ENCODE results near the gene CYSRT1.

DNA sequence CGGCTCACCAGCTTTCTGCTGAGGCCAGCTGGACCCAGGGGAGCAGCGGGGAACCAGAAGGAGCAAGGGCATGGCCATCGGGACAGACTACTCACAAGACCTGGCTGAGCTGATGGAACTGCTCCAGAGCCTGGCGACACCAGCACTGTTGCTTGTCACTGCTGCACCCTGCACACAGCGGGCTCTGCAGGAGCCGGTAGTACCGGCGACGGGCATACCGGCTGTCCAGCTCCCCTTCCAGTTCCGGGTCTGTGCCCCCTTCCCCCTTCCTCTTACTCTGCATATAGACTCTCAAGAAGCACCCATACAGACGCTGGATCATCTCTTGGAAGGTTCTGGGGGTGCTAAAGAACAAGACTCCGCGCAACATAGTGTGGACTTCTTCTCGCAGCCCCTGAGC lies 37.6 kb upstream of the CYSRT1 start:
- TF ChIP-seq POLR2AphosphoS5 (IDR thresholded peaks at IDR 0.05; ENCODE audit: insufficient read depth, low read depth, low read length): no peak
- TF ChIP-seq, protein P1, sequence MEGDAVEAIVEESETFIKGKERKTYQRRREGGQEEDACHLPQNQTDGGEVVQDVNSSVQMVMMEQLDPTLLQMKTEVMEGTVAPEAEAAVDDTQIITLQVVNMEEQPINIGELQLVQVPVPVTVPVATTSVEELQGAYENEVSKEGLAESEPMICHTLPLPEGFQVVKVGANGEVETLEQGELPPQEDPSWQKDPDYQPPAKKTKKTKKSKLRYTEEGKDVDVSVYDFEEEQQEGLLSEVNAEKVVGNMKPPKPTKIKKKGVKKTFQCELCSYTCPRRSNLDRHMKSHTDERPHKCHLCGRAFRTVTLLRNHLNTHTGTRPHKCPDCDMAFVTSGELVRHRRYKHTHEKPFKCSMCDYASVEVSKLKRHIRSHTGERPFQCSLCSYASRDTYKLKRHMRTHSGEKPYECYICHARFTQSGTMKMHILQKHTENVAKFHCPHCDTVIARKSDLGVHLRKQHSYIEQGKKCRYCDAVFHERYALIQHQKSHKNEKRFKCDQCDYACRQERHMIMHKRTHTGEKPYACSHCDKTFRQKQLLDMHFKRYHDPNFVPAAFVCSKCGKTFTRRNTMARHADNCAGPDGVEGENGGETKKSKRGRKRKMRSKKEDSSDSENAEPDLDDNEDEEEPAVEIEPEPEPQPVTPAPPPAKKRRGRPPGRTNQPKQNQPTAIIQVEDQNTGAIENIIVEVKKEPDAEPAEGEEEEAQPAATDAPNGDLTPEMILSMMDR (IDR thresholded peaks at IDR 0.05; ENCODE audit: extremely low read depth in 1 of 2, insufficient read depth in 1 of 2, low read depth in 1 of 2, low read length in 2 of 2): no peak
- no peak for TF ChIP-seq JUN (IDR thresholded peaks at IDR 0.05; ENCODE audit: borderline replicate concordance, insufficient read depth, insufficient read length, low read depth)
- TF ChIP-seq EZH2 (IDR thresholded peaks at IDR 0.05; ENCODE audit: borderline replicate concordance, low read depth, low read length, severe bottlenecking): no peak
